Fibroblast of lung (primary cell): ENCODE measurements around the gene WAC. TPM values are rescaled to one million over a fixed set of nuclear protein-coding genes. Genes with fewer than 3 reads are reported as not detected.

Source experiments
- DNase-seq, 2 donors: peaks; one replicate each; pipeline versions ENCODE4 v3.0.0 to v3.0.0-alpha.2; 2010; ENCODE audit warnings: low read depth in 2 of 2
- H2AFZ ChIP-seq: 2 replicates; pipeline ENCODE4 v1.5.1; 2012; ENCODE audit warnings: low read length, control low read depth, inconsistent platforms
- H3K27ac ChIP-seq: 2 replicates; pipeline ENCODE4 v1.5.1; 2011; ENCODE audit warnings: low read length, control low read depth; ENCODE audit not compliant: insufficient read depth
- H3K27me3 ChIP-seq: 2 replicates; pipeline ENCODE4 v1.5.1; 2011; ENCODE audit warnings: mild to moderate bottlenecking, low read length; ENCODE audit not compliant: control insufficient read depth, insufficient read depth
- H3K36me3 ChIP-seq: 2 replicates; pipeline ENCODE4 v1.5.1; 2011; ENCODE audit warnings: low read length; ENCODE audit not compliant: control insufficient read depth, insufficient read depth
- H3K4me1 ChIP-seq: 2 replicates; pipeline ENCODE4 v1.5.1; 2011; ENCODE audit warnings: low read length; ENCODE audit not compliant: control insufficient read depth, insufficient read depth; ENCODE audit errors: extremely low read depth
- H3K4me2 ChIP-seq: 2 replicates; pipeline ENCODE4 v1.5.1; 2011; ENCODE audit warnings: low read length, control low read depth; ENCODE audit not compliant: insufficient read depth; ENCODE audit errors: extremely low read depth
- H3K4me3 ChIP-seq, 4 experiments: fragments of 200-600 bp in 1 of 4; sonication (generic) in 1 of 4; replicated peaks in 1 of 4; 2 replicates each; pipeline ENCODE4 v1.5.1; 2011 to 2016; ENCODE audit warnings: low read length in 4 of 4, low read depth in 3 of 4, mild to moderate bottlenecking in 3 of 4, control low read depth in 2 of 4, inconsistent platforms in 1 of 4, mixed read lengths in 1 of 4; ENCODE audit not compliant: insufficient read depth in 1 of 4; ENCODE audit errors: control extremely low read depth in 1 of 4
- H3K79me2 ChIP-seq: 2 replicates; pipeline ENCODE4 v1.5.1; 2012; ENCODE audit warnings: mild to moderate bottlenecking, low read length, inconsistent platforms; ENCODE audit not compliant: control insufficient read depth, insufficient read depth
- H3K9ac ChIP-seq: 2 replicates; pipeline ENCODE4 v1.5.1; 2011; ENCODE audit warnings: mild to moderate bottlenecking, low read length, control low read depth; ENCODE audit not compliant: insufficient read depth
- H3K9me3 ChIP-seq: 2 replicates; pipeline ENCODE4 v1.5.1; 2012; ENCODE audit warnings: low read depth, low read length; ENCODE audit not compliant: control insufficient read depth, insufficient read depth
- H4K20me1 ChIP-seq: 2 replicates; pipeline ENCODE4 v1.5.1; 2011; ENCODE audit warnings: low read length; ENCODE audit not compliant: control insufficient read depth, insufficient read depth; ENCODE audit errors: extremely low read depth
- EZH2 ChIP-seq: IDR thresholded peaks from 2 replicates; pipeline ENCODE4 v1.5.1; 2012; ENCODE audit warnings: low read length, control low read depth, mild to moderate bottlenecking; ENCODE audit errors: missing control alignments
- polyA plus RNA-seq, 2 donors: library from polyadenylated mRNA; depleted of rRNA in 1 of 2; stranded (reverse) in 1 of 2; unstranded in 1 of 2; fragments of >200 nt; gene quantifications; 2 replicates each; pipeline ENCODE4 v1.2.1, GENCODE V29; 2011 to 2012; ENCODE audit warnings: missing spikeins in 1 of 2
- total RNA-seq: library from RNA; depleted of rRNA; stranded (reverse); fragments of >200 nt; gene quantifications from 2 replicates; pipeline ENCODE4 v1.2.1, GENCODE V29; 2014
- TF ChIP-seq, protein P1 (sequence below), 2 donors: IDR thresholded peaks in 1 of 2; conservative IDR thresholded peaks in 1 of 2; 1 replicate in 1 of 2; 2 replicates in 1 of 2; pipeline ENCODE4 v1.5.1; 2011 to 2012; ENCODE audit warnings: low read length in 2 of 2, control low read depth in 1 of 2, inconsistent platforms in 1 of 2, low read depth in 1 of 2, mild to moderate bottlenecking in 1 of 2

The WAC gene
- total and polyA plus RNA-seq, 2 donors (not counting 1 experiment from before 2014, with no cell fraction given): 65.7 to 94.2 TPM

DNA sequence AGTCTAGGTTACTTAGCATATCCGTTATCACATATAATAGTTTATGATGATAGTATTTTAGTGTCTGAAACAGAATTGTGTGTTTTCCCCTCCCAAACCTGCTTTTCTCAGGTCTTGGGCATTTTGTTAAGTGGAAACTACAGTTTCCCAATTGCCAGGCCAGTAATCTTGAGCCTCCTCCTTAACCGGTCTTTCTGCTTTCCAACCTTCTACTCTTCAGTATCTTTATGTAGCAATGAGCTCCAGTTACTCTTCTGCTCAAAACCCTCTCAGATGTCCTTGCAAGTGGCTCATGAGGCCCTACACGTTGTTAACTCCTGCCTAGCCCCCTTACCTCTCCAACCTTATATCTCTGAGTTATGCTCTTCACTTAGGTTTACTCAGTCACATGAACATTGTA lies 22.0 kb downstream of the WAC start:
- DNase-seq: no peak
- Histone ChIP-seq H3K4me3 (no peak overlapping the region), H3K27me3 (no peaks in the 10 kb centered on the region), H3K9me3 (no peaks in the 10 kb centered on the region), H3K36me3 (peaks cover 1% of the 10 kb centered on the region), H4K20me1 (peaks cover 2% of the 10 kb centered on the region), H3K4me2 (no peak overlapping the region), H3K9ac (no peak overlapping the region), H3K27ac (no peak overlapping the region), H3K4me1 (no peaks in the 10 kb centered on the region), H2AFZ (no peak overlapping the region), H3K79me2 (peaks cover 98% of the 10 kb centered on the region)
- TF ChIP-seq, protein P1, sequence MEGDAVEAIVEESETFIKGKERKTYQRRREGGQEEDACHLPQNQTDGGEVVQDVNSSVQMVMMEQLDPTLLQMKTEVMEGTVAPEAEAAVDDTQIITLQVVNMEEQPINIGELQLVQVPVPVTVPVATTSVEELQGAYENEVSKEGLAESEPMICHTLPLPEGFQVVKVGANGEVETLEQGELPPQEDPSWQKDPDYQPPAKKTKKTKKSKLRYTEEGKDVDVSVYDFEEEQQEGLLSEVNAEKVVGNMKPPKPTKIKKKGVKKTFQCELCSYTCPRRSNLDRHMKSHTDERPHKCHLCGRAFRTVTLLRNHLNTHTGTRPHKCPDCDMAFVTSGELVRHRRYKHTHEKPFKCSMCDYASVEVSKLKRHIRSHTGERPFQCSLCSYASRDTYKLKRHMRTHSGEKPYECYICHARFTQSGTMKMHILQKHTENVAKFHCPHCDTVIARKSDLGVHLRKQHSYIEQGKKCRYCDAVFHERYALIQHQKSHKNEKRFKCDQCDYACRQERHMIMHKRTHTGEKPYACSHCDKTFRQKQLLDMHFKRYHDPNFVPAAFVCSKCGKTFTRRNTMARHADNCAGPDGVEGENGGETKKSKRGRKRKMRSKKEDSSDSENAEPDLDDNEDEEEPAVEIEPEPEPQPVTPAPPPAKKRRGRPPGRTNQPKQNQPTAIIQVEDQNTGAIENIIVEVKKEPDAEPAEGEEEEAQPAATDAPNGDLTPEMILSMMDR (conservative IDR thresholded peaks at IDR 0.05 in 1 of 2, IDR thresholded peaks at IDR 0.05 in 1 of 2; ENCODE audit: low read depth in 1 of 2, low read length in 2 of 2): no peak
- no peak for TF ChIP-seq EZH2

DNA sequence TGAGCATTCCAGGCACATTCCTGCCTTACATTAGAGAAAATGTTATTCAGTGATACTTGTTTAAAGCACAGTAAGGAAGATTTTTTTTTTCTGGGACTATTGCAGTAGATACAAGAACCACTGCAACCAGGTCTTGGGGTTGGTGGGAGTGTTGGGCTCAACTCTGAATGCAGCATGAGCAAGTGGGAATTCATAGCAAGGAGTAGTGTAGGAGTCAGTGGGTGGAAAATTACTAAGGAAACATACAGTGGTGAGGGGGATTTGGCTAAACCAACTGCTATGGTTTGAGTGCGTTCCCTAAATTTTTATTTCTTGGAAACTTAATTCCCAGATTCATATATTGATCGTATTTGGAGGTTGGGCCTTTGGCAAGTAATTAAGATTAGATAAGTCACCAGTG lies 22.4 kb downstream of the WAC start:
- no peaks in the 10 kb centered on the region for H3K9me3 ChIP-seq
- peaks cover 1% of the 10 kb centered on the region for H3K36me3 ChIP-seq
- TF ChIP-seq, protein P1 (conservative IDR thresholded peaks at IDR 0.05 in 1 of 2, IDR thresholded peaks at IDR 0.05 in 1 of 2; ENCODE audit: low read depth in 1 of 2, low read length in 2 of 2): no peak
- TF ChIP-seq EZH2: no peak
- no peaks in the 10 kb centered on the region for H3K4me1 ChIP-seq
- H3K4me2 ChIP-seq: no peak overlapping the region
- no peaks in the 10 kb centered on the region for H3K27me3 ChIP-seq
- no peak overlapping the region for H3K27ac ChIP-seq
- no peak overlapping the region for H3K4me3 ChIP-seq
- no peak for DNase-seq
- no peak overlapping the region for H2AFZ ChIP-seq
- peaks cover 2% of the 10 kb centered on the region for H4K20me1 ChIP-seq
- peaks cover 98% of the 10 kb centered on the region for H3K79me2 ChIP-seq
- no peak overlapping the region for H3K9ac ChIP-seq

DNA sequence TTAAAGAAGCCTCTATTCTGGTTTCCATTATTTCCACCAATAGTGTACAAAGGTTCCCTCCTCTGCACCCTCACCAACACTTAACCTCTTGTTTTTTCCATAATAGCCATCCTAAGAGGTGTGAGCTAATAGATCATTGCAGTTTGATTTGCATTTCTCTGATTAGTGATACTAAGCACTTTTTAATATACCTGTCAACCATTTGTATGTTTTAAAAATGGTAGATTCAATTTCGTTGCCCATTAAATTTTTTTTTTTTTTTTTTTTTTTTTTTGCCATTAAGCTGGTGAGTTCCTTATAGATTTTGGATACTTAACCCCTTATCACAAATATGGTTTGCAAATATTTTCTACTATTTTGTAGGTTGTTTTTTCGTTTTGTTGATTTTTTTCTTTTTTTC lies 23.2 kb downstream of the WAC start:
- TF ChIP-seq, protein P1 (conservative IDR thresholded peaks at IDR 0.05 in 1 of 2, IDR thresholded peaks at IDR 0.05 in 1 of 2; ENCODE audit: low read depth in 1 of 2, low read length in 2 of 2): no peak
- TF ChIP-seq EZH2: no peak
- H3K27ac ChIP-seq: no peak overlapping the region

More for the DNA sequence above, 23.2 kb downstream of the WAC start:
- Histone ChIP-seq H3K36me3 (peaks cover 1% of the 10 kb centered on the region), H3K27me3 (no peaks in the 10 kb centered on the region), H3K9me3 (no peaks in the 10 kb centered on the region), H2AFZ (no peak overlapping the region), H3K4me3 (no peak overlapping the region), H3K79me2 (peaks cover 98% of the 10 kb centered on the region), H4K20me1 (peaks cover 2% of the 10 kb centered on the region), H3K4me2 (no peak overlapping the region), H3K9ac (no peak overlapping the region), H3K4me1 (no peaks in the 10 kb centered on the region)
- DNase-seq: no peak
